Stimulated activated naive CD4-positive, alpha-beta T cell (primary cell): Measurements from ENCODE around the gene UCHL3.

Experiments used
- DNase-seq, 6 experiments: peaks; one replicate each; lab custom pipeline; 2025; lab: John Stamatoyannopoulos, UW

Gene UCHL3

DNA sequence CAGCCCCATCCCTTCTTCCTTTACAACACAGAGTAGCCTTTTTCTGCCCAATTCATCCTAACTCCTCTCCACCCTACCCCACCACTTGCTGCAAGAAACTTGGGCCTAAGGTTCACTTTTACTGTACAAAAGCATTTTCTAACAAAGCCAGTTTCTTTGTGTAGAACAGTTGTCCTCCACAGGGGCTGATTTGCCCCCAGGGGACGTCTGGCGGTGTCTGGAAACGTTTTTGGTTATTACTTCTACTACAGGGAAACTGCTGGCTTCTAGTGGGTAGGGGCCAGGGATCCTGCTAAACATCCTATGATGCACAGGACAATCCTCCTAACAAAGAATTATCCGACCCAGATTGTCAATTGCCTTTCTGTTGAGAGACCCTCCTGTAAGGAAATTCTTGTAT is 79.2 kb downstream of the UCHL3 start:
- no peak for DNase-seq

DNA sequence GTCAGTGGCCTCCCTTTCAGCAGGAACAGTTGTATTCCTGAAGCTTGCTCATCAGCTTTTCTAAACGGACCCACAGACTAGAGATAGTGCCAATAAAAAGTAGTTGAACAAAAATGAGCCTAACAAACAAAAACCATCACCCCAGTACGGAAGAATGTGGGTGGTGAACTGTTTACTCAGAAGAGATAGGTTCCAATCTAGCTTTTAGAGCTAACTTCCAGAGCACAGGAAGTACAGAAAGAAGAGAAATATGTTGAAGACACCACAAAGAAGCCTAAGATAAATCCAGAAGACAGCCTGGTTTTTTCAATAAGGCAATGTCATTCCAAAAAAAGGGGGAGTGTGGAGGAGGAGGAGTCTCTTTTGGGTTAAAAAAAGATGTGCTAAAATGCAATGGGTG is 83.7 kb downstream of the UCHL3 start:
- no peak for DNase-seq

DNA sequence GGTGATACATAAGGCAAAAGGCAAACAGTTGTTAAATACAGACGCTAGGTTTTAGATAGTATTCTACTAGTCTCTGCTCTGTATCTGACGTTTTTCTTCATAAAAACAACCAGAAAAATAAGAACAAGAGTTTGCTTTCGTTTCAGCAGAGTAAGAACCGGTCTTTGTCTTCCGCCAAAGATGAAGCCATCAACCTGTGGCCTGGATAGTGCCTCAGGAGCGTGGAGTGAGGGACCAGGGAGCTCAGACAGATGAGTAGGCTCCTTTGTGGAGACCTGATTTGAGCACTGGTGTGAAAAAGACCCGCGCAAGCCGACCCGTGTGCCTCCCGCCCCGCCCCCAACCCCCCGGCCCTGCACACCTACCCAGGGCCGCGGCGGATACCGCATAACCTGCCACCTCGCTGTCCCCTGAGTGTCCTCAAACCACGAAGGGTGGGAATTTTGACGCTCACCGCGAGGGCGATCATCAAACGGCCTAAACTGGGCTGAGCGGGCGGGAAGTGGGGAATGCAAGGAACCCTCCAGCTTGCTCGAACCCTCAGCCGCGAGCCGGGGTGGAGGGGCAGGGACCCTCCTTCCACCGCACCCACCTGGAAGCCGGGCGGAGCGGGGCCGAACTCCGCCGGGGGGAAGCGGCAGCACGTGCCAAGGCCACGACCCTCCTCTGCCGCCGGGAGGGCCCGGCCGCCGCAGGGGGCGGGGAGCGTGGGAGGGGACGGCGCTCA is 85.7 kb downstream of the UCHL3 start:
- DNase-seq, result peak in 3 of 6 experiments; percentile 25 to 38 (median 32)

DNA sequence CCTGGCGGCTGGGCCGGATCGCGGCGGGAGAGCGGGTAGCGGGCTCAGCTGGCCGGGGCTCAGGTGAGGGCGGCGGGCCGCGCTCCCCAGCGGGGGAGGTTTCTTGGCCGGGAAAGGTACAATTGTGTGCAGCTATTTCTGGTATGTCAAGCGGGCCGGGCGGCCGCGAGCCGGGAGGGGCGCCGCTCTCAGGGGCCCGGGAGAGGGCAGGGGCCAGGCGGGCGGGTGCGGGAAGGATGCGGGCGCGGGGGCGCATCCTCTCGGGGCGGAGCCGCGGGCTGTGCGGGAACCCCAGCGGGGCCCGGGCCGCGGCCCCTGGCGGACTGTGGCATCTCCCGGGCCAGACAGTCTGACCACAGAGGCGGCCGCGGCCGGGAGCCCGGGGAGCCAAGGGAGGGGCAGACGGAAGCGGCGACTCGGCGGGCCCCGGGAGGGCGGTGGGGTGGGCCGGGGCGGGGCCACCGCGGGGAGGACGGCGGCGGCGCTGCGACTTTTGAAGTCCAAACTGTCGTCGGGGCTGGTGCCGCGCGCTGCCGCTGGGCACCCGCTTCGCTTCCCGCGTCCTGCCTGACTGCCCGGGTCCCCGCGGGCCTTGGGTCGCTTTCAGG is 86.3 kb downstream of the UCHL3 start, which contains the start of gene LMO7:
Gene LMO7, plus strand, starts transcription at position 503 of the 608 bp plus-strand sequence. CDS start 328 bp downstream, outside the sequence.
- DNase-seq, result peak; percentile 27 to 69 (median 62)

DNA sequence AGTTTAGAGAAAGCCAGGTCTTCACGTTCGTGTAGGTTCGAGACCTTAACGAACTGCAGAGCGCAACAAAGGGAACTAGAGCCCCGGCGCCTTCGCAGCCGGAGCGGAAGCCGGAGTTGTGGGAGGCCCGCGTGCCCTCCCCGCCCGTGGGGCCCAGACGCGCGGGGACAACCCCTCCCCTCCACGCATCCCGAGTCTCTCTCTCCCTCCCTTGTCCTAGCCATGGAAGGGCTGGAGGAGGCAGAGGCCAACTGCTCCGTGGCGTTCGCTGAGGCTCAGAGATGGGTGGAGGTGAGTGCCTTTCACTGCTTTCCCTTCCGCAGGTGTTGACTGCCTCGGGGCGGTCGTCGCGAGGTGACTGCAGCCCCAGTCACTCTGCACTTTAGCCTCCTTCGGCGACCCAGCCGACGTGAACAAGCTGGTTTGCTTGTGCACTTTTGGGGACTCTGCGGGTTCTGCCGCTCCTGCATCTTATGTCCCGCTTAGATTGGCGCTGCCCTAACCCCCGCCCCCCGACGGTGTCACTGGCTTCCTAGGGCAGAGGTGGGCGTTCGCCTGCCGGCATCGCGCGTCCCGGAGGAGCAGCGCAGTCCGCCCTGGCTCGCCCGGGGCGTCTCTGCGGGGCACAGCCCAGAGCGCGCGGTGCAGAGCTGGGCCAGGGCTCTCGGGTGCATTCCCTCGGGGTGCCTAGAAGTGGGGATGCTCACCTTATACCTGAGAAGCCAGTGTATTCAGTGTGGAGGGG is 87.0 kb downstream of the UCHL3 start:
- peak; percentile 22 to 81 (median 62) for DNase-seq

DNA sequence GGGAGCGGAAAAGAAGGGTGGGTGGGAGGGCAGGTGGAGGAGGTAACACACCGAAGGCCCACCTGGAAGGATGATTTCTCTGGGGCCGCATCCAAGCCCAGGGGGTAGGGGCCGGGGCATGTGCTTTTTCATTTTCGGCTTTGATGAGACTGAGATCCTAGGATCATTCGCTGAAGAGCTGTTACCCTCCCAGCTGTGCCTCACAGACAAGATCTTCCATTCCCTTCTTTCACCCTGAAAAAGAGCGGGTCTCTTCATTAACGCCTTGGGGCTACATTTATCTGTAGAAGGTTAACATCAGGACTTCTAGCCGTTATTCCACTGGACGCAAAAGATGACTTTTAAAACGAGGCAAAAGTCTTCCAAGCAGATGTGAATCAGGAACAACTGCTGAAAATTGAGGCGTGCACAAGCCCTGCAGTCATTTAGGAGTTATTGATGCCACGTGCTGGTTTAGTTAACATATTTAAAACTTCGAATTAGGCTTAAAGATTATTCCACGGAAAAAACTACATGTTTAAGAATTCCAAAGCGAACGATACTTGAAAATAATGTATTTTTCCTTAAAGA is 87.7 kb downstream of the UCHL3 start:
- DNase-seq, result no peak

DNA sequence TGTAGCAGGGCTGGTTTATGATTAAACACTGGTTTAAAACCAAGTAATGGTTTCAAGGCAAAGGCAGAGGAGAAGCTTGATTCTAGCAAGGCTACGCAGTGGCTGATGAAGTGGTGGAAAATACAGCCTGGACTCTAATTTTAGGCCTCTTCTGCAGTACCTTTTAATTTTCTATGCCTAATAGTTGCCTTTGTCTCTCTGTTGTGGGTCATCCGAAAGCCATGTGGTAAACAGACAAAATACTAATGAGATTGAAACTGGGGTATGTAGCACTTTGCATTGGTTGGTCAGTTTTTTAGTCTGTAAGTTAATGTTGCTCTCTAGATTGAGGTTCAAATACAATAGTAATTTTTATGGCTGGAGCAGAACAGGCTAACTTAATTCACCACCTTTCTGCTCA is 89.9 kb downstream of the UCHL3 start:
- no peak for DNase-seq

DNA sequence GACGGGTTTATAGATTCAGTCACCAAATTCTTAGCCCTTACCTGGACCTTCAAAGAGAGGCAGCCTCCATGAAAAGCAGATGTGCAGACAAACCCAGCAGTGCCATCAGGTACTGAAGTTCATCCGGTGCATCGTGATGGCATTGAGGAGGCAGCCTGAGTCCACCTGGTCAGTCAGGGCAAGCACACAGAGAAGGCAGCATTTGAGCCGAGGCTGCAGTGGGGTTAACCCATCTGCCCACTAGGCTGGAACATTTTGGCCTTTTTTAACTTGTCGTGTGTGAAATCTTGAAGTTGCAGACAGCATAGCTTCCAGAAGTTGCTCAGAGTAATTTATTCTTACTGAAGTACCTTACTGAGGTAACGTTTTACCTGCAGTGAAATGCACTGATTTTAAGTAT is 91.4 kb downstream of the UCHL3 start:
- DNase-seq, result no peak

DNA sequence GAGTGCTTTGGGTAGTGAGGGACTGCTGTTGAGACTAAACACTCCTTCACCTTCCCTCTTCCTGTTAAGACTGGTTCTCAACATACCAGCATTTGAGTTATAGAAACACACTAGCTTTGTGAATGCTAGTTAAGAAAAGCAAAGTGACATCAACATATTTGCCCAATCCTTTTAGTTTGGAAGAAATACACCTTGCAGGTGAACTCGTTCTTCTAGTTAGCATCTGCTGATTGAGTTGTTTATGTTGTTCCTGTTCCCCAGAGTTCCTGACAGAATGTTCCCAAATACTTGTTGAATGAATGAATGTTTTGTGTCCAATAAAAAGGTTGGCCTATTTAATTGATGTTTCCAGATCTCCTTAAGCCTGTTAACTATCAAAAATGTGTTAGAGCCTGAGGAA is 93.6 kb downstream of the UCHL3 start:
- no peak for DNase-seq

DNA sequence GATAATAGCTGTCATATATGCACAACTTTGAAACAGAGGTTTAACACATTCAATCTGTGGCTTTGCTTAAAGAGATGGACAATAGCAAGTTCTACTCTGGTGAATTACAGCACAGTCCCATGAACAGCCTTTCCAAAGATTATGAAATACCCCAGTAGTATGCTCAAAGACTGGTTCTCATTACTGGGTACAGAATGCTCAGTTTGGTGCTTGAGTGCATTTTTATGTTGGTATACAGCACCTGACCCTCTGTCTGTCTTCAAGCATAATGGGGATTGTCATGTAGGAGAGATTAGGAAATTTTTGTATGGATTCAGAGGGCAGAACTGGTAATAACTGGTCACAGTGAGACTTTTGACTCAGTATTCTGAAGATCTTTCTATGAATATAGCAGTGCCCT is 94.1 kb downstream of the UCHL3 start:
- no peak for DNase-seq

DNA sequence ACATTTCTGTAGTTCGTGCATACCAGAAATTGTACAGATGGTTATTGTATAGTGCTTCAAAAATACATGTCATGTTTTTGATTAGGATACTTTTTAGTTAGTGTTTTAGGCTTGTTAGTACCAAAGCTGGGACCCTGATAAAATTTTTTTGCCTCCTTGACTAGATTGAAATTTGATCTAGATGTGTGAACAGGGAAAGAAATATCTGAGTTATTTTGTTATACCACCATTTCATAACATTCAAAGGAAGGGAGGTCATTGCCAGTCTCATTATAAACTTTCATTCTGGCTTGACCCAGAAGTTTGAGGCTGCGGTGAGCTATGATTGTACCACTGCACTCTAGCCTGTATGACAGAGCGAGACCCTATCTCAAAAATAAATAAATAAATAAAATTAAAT is 95.5 kb downstream of the UCHL3 start:
- no peak for DNase-seq

DNA sequence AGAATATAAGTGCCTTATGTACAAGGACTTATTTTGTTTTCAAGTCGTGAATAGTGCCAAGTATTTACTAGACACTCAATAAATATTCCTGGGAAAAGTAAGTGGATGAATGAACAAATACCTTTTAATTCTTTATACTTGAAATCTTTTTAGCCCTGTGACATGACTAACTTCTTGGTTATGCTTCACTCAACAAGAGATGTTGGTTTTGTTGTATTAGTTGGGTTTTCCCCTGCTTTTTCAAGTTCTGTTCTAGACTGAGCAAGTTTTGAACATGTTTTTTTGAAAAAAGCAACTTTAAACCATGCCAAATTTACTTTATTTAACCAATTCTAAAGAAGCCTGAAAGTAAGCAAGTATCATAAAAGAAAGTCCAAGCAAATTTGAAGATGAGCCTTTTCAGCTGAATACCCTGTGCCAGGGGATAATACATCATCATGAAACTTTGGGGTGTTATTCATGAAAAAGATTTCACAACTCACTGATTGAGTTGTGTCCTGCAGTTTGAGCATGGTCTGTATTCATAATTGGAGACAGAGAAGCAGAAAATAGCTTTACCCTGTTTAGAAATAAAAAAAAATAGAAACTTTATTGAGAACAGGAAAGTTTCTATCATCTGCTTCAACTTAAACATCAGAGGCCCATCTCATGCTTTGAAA is 97.7 kb downstream of the UCHL3 start:
- DNase-seq, result no peak

DNA sequence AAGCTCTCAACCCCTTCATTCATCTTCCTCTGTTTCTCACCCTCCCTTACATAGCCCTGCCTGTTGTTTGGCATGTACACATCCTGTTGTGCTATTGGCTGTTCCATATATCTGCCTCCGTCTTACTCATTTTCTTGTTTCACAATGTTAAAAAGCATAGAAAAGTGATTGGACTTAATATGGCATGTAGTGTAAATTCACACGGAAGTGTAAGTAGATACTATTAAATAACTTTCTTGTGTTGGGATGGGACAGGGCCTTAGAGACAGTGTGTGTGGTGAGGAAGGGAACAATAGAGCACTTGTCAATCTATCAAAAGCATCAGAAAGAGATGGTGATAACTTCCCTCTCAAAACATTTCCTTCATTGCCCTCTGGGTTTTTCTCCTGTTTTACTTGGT is 98.9 kb downstream of the UCHL3 start:
- DNase-seq, result no peak

DNA sequence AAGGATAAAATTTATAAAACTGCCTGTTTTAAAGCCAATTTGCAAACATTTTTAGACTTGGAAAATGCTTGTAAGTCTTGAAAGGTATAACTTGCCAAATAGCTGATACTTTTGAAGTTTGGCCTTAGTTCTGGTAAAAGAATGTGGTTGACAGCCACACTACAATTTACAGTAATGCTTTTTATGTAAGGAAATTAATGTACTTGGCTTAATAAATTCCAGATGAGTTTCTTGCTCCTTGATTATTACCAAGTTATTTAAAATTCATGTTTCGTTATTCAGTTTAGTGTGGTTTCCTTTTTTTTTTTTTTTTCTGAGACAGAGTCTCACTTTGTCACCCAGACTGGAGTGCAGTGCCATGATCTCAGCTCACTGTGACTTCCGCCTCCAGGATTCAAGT is 101.4 kb downstream of the UCHL3 start:
- no peak for DNase-seq

DNA sequence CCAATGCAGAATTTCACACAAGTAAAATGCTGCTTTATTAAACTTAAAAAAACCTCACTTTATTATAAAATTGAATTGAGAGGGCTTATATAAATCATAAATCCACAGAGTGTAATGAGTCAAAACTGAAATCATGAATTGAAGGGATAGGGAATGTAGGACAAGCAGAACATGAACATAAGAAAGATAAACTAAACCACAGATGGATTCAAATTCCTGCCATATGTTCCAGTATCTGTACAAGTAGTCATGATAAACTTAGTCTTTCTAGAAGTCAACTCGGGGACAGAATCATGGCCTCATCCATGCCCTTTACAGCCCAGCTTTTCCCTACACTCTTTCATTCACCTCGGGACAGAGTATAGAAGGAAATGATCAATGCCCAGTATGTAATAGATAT is 103.1 kb downstream of the UCHL3 start:
- no peak for DNase-seq
